Heart left ventricle (tissue), 16 donors: ENCODE data around the gene TEFM. TPM values are rescaled to one million over a fixed set of nuclear protein-coding genes. Genes with fewer than 3 reads are reported as not detected.
A peak's percentile ranks its signal among the peaks of the same experiment; 100 is the strongest.

Source experiments
- ATAC-seq, 4 donors: fragments of 200-7000 bp; cut with Tn5 transposase; one replicate each; pipeline ENCODE4 v1.9.1; 2020 to 2022; ENCODE audit warnings: moderate library complexity in 4 of 4, mild to moderate bottlenecking in 3 of 4, moderate number of reproducible peaks in 1 of 4
- DNase-seq, 5 donors: peaks; one replicate each; pipeline ENCODE4 v3.0.0-alpha.2; 2020
- H3K27ac ChIP-seq, 12 donors: fragments of 200-600 bp; sonication (generic) in 4 of 12; one replicate each; pipeline versions ENCODE4 v1.5.0 to v1.8.0; 2016 to 2022; ENCODE audit warnings: mild to moderate bottlenecking in 2 of 12
- H3K27me3 ChIP-seq, 9 donors: fragments of 200-600 bp; sonication (generic) in 2 of 9; one replicate each; pipeline versions ENCODE4 v1.5.1 to v1.8.0; 2016 to 2022; ENCODE audit warnings: mild to moderate bottlenecking in 3 of 9
- H3K36me3 ChIP-seq, 9 donors: fragments of 200-600 bp; sonication (generic) in 2 of 9; one replicate each; pipeline versions ENCODE4 v1.5.0 to v1.8.0; 2018 to 2022; ENCODE audit warnings: mild to moderate bottlenecking in 2 of 9
- H3K4me1 ChIP-seq, 12 donors: fragments of 200-600 bp; sonication (generic) in 4 of 12; one replicate each; pipeline versions ENCODE4 v1.5.0 to v1.8.0; 2016 to 2022; ENCODE audit warnings: mild to moderate bottlenecking in 3 of 12
- H3K4me3 ChIP-seq, 12 donors: fragments of 200-600 bp; sonication (generic) in 4 of 12; one replicate each; pipeline versions ENCODE4 v1.5.0 to v1.8.0; 2017 to 2022; ENCODE audit warnings: mild to moderate bottlenecking in 9 of 12, moderate library complexity in 4 of 12
- H3K9me3 ChIP-seq, 12 donors: fragments of 200-600 bp; sonication (generic) in 4 of 12; one replicate each; pipeline versions ENCODE4 v1.5.0 to v1.8.0; 2016 to 2022; ENCODE audit warnings: mild to moderate bottlenecking in 1 of 12
- POLR2A ChIP-seq, 2 donors: fragments of 450-650 bp; IDR thresholded peaks; one replicate each; pipeline ENCODE4 v1.6.1; 2017; ENCODE audit warnings: antibody characterized with exemption in 2 of 2, mild to moderate bottlenecking in 2 of 2, moderate library complexity in 2 of 2
- WGBS, 4 donors: extraction: QIAGEN DNeasy Blood & Tissue Kit in 2 of 4; methylation state at CpG; one replicate each; pipeline versions ENCODE4 v1.1.5 to v1.1.7; 2013 to 2018; 5-methylcytosine and 5-hydroxymethylcytosine counted together
- intact Hi-C, 10 donors: fragments of 100-400 bp; cut with DNase I; formaldehyde crosslinking; loops; one replicate each; pipeline versions ENCODE4 v1.11.1 to v1.14.2; 2022
- polyA plus RNA-seq, 2 donors: library from polyadenylated mRNA; stranded (reverse); fragments of 200-250 nt; gene quantifications; one replicate each; pipeline ENCODE4 v1.2.3, GENCODE V29; 2013
- total RNA-seq, 9 donors: library from RNA; depleted of rRNA in 2 of 9; stranded (reverse); fragments of >200 nt in 2 of 9; fragmentation: NEBNext Ultra II Directional in 3 of 9; extraction: Animal tissue kit (Norgen Biotek cat#: 25700) in 3 of 9; gene quantifications; one replicate each; pipeline versions ENCODE4 v1.1.0 to v1.2.4, GENCODE V29; 2016 to 2023
- TF ChIP-seq, protein P1 (sequence below), 12 donors: fragments of 200-600 bp; sonication (generic) in 4 of 12; IDR thresholded peaks; one replicate each; pipeline versions ENCODE4 v1.5.0 to v1.8.0; 2018 to 2022; ENCODE audit warnings: antibody characterized with exemption in 12 of 12, mild to moderate bottlenecking in 5 of 12
- donor health status: ischemic (EF 13 %, LVEDD 7.1; RV severe dilation, severe dysfunction).
- donor health status: healthy with polysubstance abuse.
- donor health status: DM: no; HTN: yes; CAD: no.
- donor health status: DM: no; HTN: no; CAD: no.
- donor health status: ischemic (EF 25% LVEDD 6.9; RV normal size, moderate dysfunction).
- donor health status: ischemic (EF 25% LVEDD 5.7; RV mildly dilated, moderate dysfunction).
- donor health status: healthy.
- donor health status: DM: yes; HTN: yes; CAD: no.
- donor health status: ischemic (EF 35%, LVEDD 5.7; RV mildly dilated, moderate dysfunction).
- donor health status: nonischemic (EF 11% LVEDD 7.7; RV severe dilation, severe dysfunction).
- donor health status: DM: yes; HTN: yes; CAD: no.
- donor health status: PGD.
- donor health status: ischemic (EF 29% LVEDD 5.4; RV normal size, mild dysfunction).
- donor health status: nonischemic (EF 23%, LVEDD 6.1; RV moderate dilation, normal function).

TEFM gene
- total and polyA plus RNA-seq, 11 donors: 5.2 to 30.1 (median 13.1) TPM

DNA sequence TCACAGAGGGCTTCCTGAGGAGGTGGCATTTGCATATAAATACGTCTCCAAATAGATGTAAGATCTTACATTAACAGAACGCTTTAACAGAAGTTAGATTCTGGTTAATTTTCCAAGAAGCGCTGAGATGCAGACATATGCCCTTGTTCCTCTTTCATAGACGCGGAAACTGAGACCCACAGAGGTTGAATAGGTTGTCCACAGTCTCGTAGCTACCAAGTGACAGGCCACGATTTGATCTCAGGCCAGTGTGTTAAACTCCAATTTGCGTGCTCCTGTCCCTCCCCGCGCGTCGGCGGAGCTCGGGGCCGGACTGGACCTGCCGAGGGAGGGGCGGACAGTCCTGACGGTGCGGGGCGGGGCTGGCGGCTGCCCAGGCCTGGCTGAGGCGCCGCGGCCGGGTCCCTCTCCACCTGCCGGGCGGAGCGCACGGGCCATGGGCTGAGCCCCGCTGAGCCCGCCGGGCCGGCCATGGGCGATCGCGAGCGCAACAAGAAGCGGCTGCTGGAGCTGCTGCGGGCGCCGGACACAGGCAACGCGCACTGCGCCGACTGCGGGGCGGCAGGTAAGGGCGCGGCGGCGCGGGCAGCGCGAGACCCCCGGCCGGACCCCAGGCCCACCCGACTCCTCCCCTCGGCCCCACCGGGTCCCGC is 15.6 kb upstream of the TEFM start, which contains the start of gene ADAP2:
TSS of gene ADAP2 (plus strand) at position 402 of the 653 bp plus-strand sequence. CDS start at position 472, 70 bp downstream.
- no peaks in the 10 kb centered on the region for H3K9me3 ChIP-seq
- peaks cover 0 to 41% (median 18%) of the 10 kb centered on the region in 9 donors for H3K27me3 ChIP-seq
- peaks cover 0 to 19% (median 0%) of the 10 kb centered on the region in 9 donors for H3K36me3 ChIP-seq
- intact Hi-C loops: loop anchor here in 2 of 10 donors (5.0 kb wide), 1 partner anchor 46 kb away; no protein-coding TSS in a partner anchor
- peak in 1 of 2 donors; percentile 40 for TF ChIP-seq POLR2A (IDR thresholded peaks at IDR 0.05)
- TF ChIP-seq, protein P1, sequence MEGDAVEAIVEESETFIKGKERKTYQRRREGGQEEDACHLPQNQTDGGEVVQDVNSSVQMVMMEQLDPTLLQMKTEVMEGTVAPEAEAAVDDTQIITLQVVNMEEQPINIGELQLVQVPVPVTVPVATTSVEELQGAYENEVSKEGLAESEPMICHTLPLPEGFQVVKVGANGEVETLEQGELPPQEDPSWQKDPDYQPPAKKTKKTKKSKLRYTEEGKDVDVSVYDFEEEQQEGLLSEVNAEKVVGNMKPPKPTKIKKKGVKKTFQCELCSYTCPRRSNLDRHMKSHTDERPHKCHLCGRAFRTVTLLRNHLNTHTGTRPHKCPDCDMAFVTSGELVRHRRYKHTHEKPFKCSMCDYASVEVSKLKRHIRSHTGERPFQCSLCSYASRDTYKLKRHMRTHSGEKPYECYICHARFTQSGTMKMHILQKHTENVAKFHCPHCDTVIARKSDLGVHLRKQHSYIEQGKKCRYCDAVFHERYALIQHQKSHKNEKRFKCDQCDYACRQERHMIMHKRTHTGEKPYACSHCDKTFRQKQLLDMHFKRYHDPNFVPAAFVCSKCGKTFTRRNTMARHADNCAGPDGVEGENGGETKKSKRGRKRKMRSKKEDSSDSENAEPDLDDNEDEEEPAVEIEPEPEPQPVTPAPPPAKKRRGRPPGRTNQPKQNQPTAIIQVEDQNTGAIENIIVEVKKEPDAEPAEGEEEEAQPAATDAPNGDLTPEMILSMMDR (IDR thresholded peaks at IDR 0.05): no peak
- ATAC-seq (peak in 3 of 4 donors; percentile 80 to 90 (median 89)), DNase-seq (peak; percentile 62 to 87 (median 74))
- 4 to 23% (median 8%) methylated on average over 11 to 60 of the region's 60 CpGs for WGBS, 4 donors
- H3K4me1 ChIP-seq: peaks cover 0 to 24% (median 6%) of the 10 kb centered on the region in 12 donors
- peak within 1 kb of the TSS in 11 of 12 donors; percentile 49 to 86 (median 69) for H3K27ac ChIP-seq
- peak within 1 kb of the TSS; percentile 16 to 75 (median 60) for H3K4me3 ChIP-seq

DNA sequence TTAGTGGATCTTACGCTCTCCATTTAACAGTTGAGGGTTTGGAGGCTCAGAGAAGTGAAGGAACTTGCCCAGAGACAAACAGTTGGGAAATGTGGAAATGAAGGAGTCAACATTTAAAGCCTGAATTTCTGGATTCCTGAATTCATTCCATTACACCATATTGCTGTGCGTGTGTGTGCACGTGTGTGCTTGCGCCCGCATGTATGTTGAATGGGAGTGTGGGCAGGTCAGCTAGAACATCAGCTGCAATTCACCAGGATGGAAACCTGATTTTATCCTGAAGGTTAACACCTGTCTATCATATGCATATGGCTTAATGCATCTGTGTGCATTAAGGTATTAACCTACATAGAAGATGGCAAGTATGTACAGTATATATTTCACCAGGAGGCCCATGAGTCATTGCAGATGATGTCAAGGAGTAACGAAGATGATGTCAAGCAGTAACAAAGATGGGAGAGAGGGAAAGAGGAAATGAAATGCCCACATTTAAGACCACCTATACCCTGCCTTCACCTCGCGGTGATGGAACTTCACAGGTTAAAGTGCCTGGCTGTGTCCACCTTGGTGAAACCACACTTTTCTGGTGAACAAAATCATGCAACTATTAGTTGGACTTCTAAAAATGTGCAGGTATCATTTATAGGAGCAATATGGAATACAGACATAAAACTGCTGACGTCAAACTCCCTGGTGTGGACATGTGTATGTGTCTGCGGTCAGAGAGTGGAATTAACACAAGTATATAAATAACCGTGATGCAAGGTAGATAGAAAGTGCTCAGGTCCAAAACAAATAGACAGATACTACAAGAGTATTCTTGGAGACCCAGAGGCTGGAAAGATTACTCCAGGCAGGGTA is 14.9 kb upstream of the TEFM start:
- peaks cover 0 to 11% (median 0%) of the 10 kb centered on the region in 9 donors for H3K36me3 ChIP-seq
- no peaks in the 10 kb centered on the region for H3K9me3 ChIP-seq
- peak overlapping the region in 8 of 12 donors; percentile 29 to 86 (median 66) for H3K27ac ChIP-seq
- no peak for DNase-seq
- TF ChIP-seq, protein P1 (IDR thresholded peaks at IDR 0.05): no peak
- H3K4me1 ChIP-seq: peaks cover 0 to 24% (median 6%) of the 10 kb centered on the region in 12 donors
- intact Hi-C loops: loop anchor here in 2 of 10 donors (5.0 kb wide), 1 partner anchor 46 kb away; no protein-coding TSS in a partner anchor
- H3K27me3 ChIP-seq: peaks cover 0 to 36% (median 18%) of the 10 kb centered on the region in 9 donors
- no peak for ATAC-seq
- 84 to 92% (median 88%) methylated on average over 11 of the region's 11 CpGs for WGBS, 4 donors
- peak overlapping the region in 8 of 12 donors; percentile 52 to 75 (median 66) for H3K4me3 ChIP-seq

DNA sequence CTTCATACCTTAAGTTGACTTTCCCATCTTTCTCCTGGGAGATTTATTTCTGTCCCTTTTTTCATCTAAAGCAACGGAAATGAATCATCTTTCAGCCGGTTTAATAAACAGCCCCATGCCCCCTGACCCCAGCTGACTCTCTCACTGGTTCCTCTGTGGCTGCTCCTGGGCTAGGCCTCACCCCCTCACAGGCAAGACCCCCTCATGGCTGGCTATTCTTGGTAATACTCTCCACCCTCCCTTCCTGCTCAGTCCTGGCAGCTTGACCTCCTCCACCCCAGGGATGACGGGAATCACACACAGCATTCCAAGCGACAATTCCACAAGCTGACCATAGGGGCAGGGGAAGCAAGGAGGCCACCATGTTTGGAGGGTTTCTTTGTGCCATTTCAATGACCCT is 14.2 kb upstream of the TEFM start:
- Histone ChIP-seq H3K4me3 (no peak overlapping the region), H3K9me3 (no peaks in the 10 kb centered on the region), H3K27ac (peak overlapping the region in 8 of 12 donors; percentile 31 to 86 (median 67)), H3K27me3 (peaks cover 0 to 33% (median 18%) of the 10 kb centered on the region in 9 donors), H3K36me3 (peaks cover 0 to 8% (median 0%) of the 10 kb centered on the region in 9 donors), H3K4me1 (peaks cover 0 to 24% (median 6%) of the 10 kb centered on the region in 12 donors)
- intact Hi-C loops: loop anchor here in 2 of 10 donors (5.0 kb wide), 1 partner anchor 47 kb away; no protein-coding TSS in a partner anchor
- 50 to 60% (median 59%) methylated on average over 4 of the region's 4 CpGs for WGBS, 4 donors
- TF ChIP-seq POLR2A (IDR thresholded peaks at IDR 0.05): no peak
- TF ChIP-seq, protein P1 (IDR thresholded peaks at IDR 0.05): peak in 1 of 12 donors; percentile 12
- ATAC-seq: peak in 2 of 4 donors; percentile 56 to 70
- DNase-seq: peak; percentile 49 to 72 (median 66)
